Activated CD4-positive, alpha-beta T cell treated with anti-CD3 and anti-CD28 coated beads, Interleukin-2, amount 10 ng/mL, durations not matched to agents 24 days and 14 days (primary cell): ENCODE data around the gene XYLB. TPM values are rescaled to one million over a fixed set of nuclear protein-coding genes. Genes with fewer than 3 reads are reported as not detected.
"Not testable (repeated sequence)": the region's sequence is repeated elsewhere in the genome, so short reads cannot be mapped to it uniquely, and the experiment has no call there.

Experiments used
- DNase-seq: peaks from one replicate; pipeline ENCODE4 v3.0.0; 2022
- H3K27ac Mint-ChIP-seq: one replicate; pipeline ENCODE4 v1.8.0; 2022; ENCODE audit warnings: mild to moderate bottlenecking, mixed read lengths
- H3K27me3 Mint-ChIP-seq: one replicate; pipeline ENCODE4 v1.8.0; 2022; ENCODE audit warnings: mixed read lengths
- H3K36me3 Mint-ChIP-seq: one replicate; pipeline ENCODE4 v1.8.0; 2022; ENCODE audit warnings: low read depth, mild to moderate bottlenecking, mixed read lengths
- H3K4me1 Mint-ChIP-seq: one replicate; pipeline ENCODE4 v1.8.0; 2021; ENCODE audit warnings: mixed read lengths
- H3K4me3 Mint-ChIP-seq: one replicate; pipeline ENCODE4 v1.8.0; 2022; ENCODE audit warnings: mild to moderate bottlenecking, moderate library complexity, mixed read lengths
- H3K9me3 Mint-ChIP-seq: one replicate; pipeline ENCODE4 v1.8.0; 2021; ENCODE audit warnings: mixed read lengths
- intact Hi-C: fragments of 100-400 bp; cut with micrococcal nuclease; formaldehyde crosslinking; loops from one replicate; pipeline ENCODE4 v1.15.1; 2023
- total RNA-seq: library from RNA; stranded (reverse); gene quantifications from 2 replicates; pipeline ENCODE4 v1.2.3, GENCODE V29; 2022

Gene XYLB
- 11.1 and 11.6 TPM in 2 replicates for total RNA-seq

GRCh38 chr3:38346587-38347410 lies at the start of gene XYLB:
Gene XYLB (plus strand): TSS chr3:38346785. CDS start chr3:38346869, 84 bp downstream.
- Mint-ChIP-seq H3K9me3 (no peaks in the 10 kb centered on the region), H3K27ac (no peak within 1 kb of the TSS)

GRCh38 chr3:38297053-38297452 lies 49.5 kb upstream of the XYLB start:
- H3K4me1 Mint-ChIP-seq, intact Hi-C loops, H3K9me3 Mint-ChIP-seq, DNase-seq, H3K4me3 Mint-ChIP-seq, H3K27ac Mint-ChIP-seq, H3K36me3 Mint-ChIP-seq: not testable (repeated sequence)
- H3K27me3 Mint-ChIP-seq, result peaks cover 18% of the 10 kb centered on the region

More at GRCh38 chr3:38346587-38347410, at the start of gene XYLB:
- intact Hi-C loops, result loop anchor here (1.0 to 5.0 kb wide), 6 partner anchors 109 to 374 kb away; partner anchors contain the start of gene ACAA1
- Mint-ChIP-seq H3K4me3 (peak within 1 kb of the TSS; percentile 80), H3K36me3 (peaks cover 4% of the 10 kb centered on the region), H3K27me3 (peaks cover 8% of the 10 kb centered on the region), H3K4me1 (peaks cover 7% of the 10 kb centered on the region)
- peak; percentile 96 for DNase-seq

DNA sequence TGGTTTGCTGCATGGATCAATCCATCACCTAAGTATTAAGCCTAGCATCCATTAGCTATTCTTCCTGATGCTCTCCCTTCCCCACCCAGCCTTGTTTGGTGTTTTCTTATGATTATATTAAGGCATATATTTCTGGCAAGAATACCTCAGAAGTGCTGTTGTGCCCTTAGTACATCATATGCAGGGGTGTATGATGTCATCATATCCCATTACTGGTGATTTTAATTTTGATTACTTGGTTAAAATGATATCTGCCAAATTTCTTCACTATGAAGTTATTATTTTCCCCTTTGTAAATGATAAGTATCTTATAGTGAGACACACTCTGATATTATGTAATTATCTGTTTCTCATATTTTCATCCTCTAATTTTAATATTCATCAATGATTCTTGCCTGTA lies 49.0 kb upstream of the XYLB start:
- Mint-ChIP-seq H3K27ac (no peak overlapping the region), H3K27me3 (peaks cover 18% of the 10 kb centered on the region), H3K36me3 (no peaks in the 10 kb centered on the region), H3K4me3 (no peak overlapping the region), H3K4me1 (no peaks in the 10 kb centered on the region), H3K9me3 (no peaks in the 10 kb centered on the region)
- no peak for DNase-seq
- intact Hi-C loops, result no loop called here

DNA sequence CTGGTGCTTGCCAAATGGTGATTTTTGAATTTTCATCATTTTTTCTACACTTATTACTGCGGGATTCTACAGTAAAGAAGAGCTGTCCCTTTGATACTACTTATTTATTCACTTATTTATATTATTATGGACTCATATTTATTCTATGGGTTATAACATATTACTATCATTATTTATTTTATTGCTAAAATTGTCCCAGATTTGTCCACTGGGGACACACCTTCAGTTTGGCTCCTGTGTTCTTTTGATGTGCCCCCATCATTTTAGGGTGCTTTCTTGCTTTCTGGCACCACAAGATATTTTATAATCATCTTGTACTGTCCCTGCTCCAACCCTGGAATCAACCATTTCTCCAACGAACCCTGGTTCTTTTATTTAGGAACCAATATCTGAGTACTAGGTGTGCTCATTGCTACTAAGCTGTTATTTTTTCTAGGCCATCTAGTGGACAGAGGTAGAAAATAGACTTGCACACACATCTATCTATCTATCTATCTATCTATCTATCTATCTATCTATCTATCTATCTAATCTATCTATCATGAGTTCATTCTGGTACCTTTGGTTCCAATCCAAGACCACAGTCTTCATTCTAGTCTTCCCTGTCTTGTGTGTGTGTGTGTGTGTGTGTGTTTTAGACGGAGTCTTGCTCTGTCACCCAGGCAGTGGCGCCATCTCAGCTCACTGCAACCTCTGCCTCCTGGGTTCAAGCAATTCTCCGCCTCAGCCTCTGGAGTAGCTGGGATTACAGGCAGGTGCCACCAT lies 48.5 kb upstream of the XYLB start:
- no peak overlapping the region for H3K4me3 Mint-ChIP-seq
- no peaks in the 10 kb centered on the region for H3K36me3 Mint-ChIP-seq
- H3K27me3 Mint-ChIP-seq, result peaks cover 18% of the 10 kb centered on the region
- no peaks in the 10 kb centered on the region for H3K9me3 Mint-ChIP-seq
- DNase-seq, result no peak
- intact Hi-C loops, result no loop called here
- no peaks in the 10 kb centered on the region for H3K4me1 Mint-ChIP-seq
- no peak overlapping the region for H3K27ac Mint-ChIP-seq

DNA sequence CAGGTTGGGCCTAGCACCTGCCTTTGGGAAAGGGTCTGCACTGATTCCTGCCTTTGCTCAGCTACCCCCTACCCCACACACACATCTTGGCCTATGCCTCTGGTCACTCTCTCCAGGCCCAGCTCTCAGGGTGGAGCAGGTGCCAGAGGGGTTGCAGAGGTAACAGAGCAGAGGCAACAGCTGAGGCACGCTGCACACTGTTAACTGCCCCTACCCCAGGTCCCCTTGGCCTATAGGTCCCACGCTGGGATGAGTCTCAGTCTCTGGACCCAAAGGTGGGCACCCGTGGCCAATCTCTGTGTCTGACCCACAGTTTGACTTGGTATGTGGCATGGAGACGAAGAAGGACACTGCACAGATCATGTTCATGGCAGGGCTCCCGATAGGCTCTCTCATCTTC lies 39.6 kb upstream of the XYLB start:
- intact Hi-C loops, result no loop called here
- DNase-seq, result no peak
- H3K9me3 Mint-ChIP-seq, result no peaks in the 10 kb centered on the region
- H3K4me1 Mint-ChIP-seq, result no peaks in the 10 kb centered on the region
- peaks cover 19% of the 10 kb centered on the region for H3K27me3 Mint-ChIP-seq
- H3K27ac Mint-ChIP-seq, result no peak overlapping the region
- no peak overlapping the region for H3K4me3 Mint-ChIP-seq
- no peaks in the 10 kb centered on the region for H3K36me3 Mint-ChIP-seq

GRCh38 chr3:38307599-38307998 lies 39.0 kb upstream of the XYLB start:
- peaks cover 23% of the 10 kb centered on the region for H3K27me3 Mint-ChIP-seq
- no peaks in the 10 kb centered on the region for H3K36me3 Mint-ChIP-seq
- H3K27ac Mint-ChIP-seq, result no peak overlapping the region
- DNase-seq, result no peak
- H3K9me3 Mint-ChIP-seq, result no peaks in the 10 kb centered on the region
- intact Hi-C loops, result no loop called here
- no peak overlapping the region for H3K4me3 Mint-ChIP-seq
- no peaks in the 10 kb centered on the region for H3K4me1 Mint-ChIP-seq

- no peak for DNase-seq
- intact Hi-C loops, result no loop called here
- Mint-ChIP-seq H3K4me3 (no peak overlapping the region), H3K36me3 (no peaks in the 10 kb centered on the region), H3K9me3 (no peaks in the 10 kb centered on the region), H3K4me1 (no peaks in the 10 kb centered on the region), H3K27ac (no peak overlapping the region), H3K27me3 (peaks cover 22% of the 10 kb centered on the region)
Observed at GRCh38 chr3:38308456-38308855, 38.1 kb upstream of the XYLB start.

DNA sequence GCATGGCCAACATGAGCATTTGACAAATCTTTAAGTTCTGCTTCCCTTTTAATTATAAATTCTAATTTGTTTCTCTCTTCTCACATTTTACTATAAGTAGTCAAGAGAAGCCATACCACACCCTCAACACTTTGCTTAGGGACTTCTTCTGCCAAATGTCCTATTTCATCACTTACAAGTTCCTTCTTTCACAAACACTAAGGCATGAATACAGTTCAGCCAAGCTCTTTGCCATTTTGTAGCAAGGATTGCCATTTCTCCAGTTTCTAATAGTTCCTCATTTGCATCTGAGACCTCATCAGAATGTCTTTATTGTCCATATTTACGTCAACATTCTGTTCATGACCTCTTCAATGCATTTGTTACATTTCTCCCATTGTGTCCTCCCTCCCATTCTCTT lies 35.1 kb upstream of the XYLB start:
- intact Hi-C loops, result no loop called here
- Mint-ChIP-seq H3K9me3 (no peaks in the 10 kb centered on the region), H3K4me1 (no peaks in the 10 kb centered on the region), H3K27ac (no peak overlapping the region), H3K4me3 (no peak overlapping the region), H3K27me3 (peaks cover 17% of the 10 kb centered on the region), H3K36me3 (no peaks in the 10 kb centered on the region)
- DNase-seq, result no peak

DNA sequence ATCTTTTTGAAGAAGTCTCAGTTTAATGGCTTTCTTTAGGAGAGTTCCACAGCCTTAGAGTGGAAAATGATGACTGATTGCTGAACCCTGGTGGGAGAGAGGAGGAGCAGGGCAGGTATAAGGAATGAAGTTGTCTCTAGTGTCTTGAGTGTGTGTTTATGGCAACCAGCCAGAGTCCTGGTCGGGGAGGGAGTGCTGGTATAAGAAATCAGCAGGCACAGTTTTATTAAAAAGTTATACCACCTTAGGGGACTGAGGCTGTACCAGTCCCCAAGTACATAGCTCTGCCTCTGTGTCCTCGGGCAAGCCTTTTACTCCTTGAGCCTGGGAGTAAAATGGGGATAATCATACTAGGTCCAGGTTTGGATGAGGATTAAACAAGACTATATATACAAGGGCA lies 34.6 kb upstream of the XYLB start:
- no peak for DNase-seq
- intact Hi-C loops, result no loop called here
- H3K9me3 Mint-ChIP-seq, result no peaks in the 10 kb centered on the region
- peaks cover 17% of the 10 kb centered on the region for H3K27me3 Mint-ChIP-seq
- H3K27ac Mint-ChIP-seq, result no peak overlapping the region
- H3K4me3 Mint-ChIP-seq, result no peak overlapping the region
- H3K36me3 Mint-ChIP-seq, result no peaks in the 10 kb centered on the region
- H3K4me1 Mint-ChIP-seq, result no peaks in the 10 kb centered on the region

DNA sequence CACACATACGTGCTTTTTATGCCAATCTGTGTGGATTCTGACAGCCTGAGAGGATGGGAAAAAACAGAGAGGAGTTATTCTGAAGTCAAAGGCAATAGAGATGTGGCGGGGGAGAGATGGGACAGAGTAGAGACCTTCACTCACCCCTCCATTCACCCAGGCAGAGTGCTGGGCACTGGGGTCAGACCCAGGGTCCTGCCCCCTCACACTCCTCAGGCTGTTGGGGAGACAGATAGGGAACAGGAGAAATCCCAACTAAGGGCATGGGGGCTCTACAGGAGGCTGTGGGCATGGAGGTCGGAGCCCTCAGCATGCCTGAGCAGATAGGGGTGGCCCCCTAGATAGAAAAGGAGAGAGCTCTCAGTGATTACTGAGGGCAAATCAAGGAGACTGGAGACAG lies 34.2 kb upstream of the XYLB start:
- DNase-seq, result no peak
- intact Hi-C loops, result no loop called here
- H3K4me1 Mint-ChIP-seq, result no peaks in the 10 kb centered on the region
- H3K27ac Mint-ChIP-seq, result no peak overlapping the region
- peaks cover 17% of the 10 kb centered on the region for H3K27me3 Mint-ChIP-seq
- no peaks in the 10 kb centered on the region for H3K36me3 Mint-ChIP-seq
- no peaks in the 10 kb centered on the region for H3K9me3 Mint-ChIP-seq
- no peak overlapping the region for H3K4me3 Mint-ChIP-seq

GRCh38 chr3:38313263-38313662 lies 33.3 kb upstream of the XYLB start:
- H3K4me3 Mint-ChIP-seq, result no peak overlapping the region
- H3K4me1 Mint-ChIP-seq, result no peaks in the 10 kb centered on the region
- no peak for DNase-seq
- H3K36me3 Mint-ChIP-seq, result no peaks in the 10 kb centered on the region
- intact Hi-C loops, result no loop called here
- H3K27ac Mint-ChIP-seq, result no peak overlapping the region
- no peaks in the 10 kb centered on the region for H3K9me3 Mint-ChIP-seq
- H3K27me3 Mint-ChIP-seq, result peaks cover 17% of the 10 kb centered on the region

DNA sequence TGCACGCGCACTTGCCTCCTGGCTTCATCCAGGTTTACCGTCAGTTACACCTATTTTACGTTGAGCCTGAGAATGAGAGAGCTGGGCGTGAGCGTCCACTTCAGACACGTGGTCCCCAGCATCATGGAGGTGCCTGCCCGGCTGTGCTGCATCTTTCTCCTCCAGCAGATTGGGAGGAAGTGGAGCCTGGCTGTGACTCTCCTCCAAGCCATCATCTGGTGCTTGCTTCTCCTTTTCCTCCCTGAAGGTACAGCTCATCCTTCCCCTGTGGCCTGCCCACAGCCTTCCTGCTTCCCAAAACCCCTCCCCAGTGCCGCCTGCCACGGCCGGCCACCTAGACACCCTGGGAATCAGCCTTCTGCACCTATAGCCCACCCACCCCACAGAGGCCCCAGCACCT lies 32.9 kb upstream of the XYLB start:
- Mint-ChIP-seq H3K36me3 (no peaks in the 10 kb centered on the region), H3K27ac (no peak overlapping the region), H3K4me1 (no peaks in the 10 kb centered on the region), H3K9me3 (no peaks in the 10 kb centered on the region), H3K27me3 (peaks cover 17% of the 10 kb centered on the region), H3K4me3 (no peak overlapping the region)
- no peak for DNase-seq
- intact Hi-C loops, result no loop called here

DNA sequence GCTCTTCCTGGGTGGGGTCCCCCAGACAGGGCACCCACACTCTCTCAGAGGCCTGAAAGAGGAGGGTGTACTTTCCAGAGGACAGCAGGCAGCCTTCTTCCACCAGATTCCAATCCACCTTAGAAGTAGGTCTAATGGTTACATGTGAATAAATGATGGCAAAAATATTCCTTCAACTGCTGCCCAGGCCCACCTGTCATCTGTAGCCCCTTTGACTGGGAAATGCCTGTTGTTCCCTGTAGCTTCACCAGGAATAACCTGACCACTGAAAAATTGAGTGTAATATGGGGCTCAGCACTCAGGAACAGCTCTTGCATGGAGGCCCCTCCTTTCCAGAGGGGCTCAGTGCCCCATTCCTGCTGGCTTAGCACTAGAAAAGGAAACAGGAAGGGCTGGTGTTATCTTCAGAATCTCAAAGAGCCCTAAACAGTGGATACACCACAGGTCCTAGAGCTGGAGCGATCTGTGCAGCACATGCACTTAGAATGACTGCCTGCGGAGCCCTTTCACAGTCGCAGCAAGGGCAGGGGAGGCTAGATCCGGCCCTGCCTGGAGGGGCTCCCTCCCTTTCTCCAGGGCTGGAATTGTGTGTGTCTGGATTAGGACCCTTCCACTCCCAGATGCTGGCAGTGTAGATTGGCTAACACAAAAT lies 32.3 kb upstream of the XYLB start:
- Mint-ChIP-seq H3K27ac (no peak overlapping the region), H3K4me3 (no peak overlapping the region), H3K4me1 (no peaks in the 10 kb centered on the region), H3K36me3 (no peaks in the 10 kb centered on the region), H3K27me3 (peaks cover 14% of the 10 kb centered on the region), H3K9me3 (no peaks in the 10 kb centered on the region)
- DNase-seq, result no peak
- intact Hi-C loops, result no loop called here
